ENCODE measurements around the gene RTN1. TPM values are rescaled to one million over a fixed set of nuclear protein-coding genes. Genes with fewer than 3 reads are reported as not detected.
A peak's percentile ranks its signal among the peaks of the same experiment; 100 is the strongest.
"Not testable (repeated sequence)": the region's sequence is repeated elsewhere in the genome, so short reads cannot be mapped to it uniquely, and the experiment has no call there.

Gene RTN1
- polyA plus RNA-seq, 3 donors, result 3.3 to 4.2 (median 3.5) TPM

- peak in 2 of 11 donors; percentile 1 to 2 for DNase-seq (ENCODE audit: extremely low read depth in 1 of 11, low read depth in 9 of 11, low spot score in 4 of 11)
These were observed 192.8 kb downstream of the RTN1 start for GRCh38 chr14:59677771-59678231.

DNA sequence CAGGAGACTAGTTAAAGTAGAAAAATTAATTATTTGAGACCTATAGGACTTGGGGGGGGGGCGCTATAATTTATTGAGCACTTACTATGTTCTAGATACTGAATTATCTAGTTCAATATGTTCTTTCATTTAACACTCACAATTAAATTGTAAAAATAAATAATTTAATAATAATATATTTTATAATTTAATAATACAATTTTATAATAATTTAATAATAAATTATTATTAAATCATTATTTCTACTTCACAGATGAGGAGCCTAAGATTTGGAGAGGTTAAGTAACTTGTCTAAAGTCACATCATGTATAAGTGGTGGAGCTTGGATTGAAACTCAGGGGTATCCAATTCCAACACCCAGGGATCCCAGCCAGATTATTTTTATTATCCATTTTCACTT lies 195.2 kb downstream of the RTN1 start:
- DNase-seq (ENCODE audit: extremely low read depth in 1 of 11, low read depth in 9 of 11, low spot score in 4 of 11), result no peak

DNA sequence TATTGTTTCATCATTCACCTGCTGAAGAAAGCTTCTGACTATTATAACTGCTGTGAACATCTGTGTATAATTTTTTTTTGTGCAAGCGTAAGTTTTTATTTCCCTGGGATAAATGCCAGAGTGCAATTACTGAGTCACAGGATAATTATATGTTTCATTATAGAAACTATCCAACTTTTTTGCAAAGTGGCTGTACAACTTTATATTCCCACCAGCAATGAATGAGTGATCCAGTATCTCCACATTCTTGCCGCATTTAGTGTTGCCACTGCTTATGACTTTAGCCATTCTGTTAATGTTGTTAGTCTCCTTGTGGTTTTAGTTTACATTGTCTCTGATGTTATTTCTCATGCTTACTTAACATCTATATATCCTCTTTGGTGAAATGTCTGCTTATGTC lies 205.8 kb downstream of the RTN1 start:
- no peak for DNase-seq (ENCODE audit: extremely low read depth in 1 of 11, low read depth in 9 of 11, low spot score in 4 of 11)

GRCh38 chr14:59657769-59658168 lies 212.8 kb downstream of the RTN1 start:
- DNase-seq (ENCODE audit: extremely low read depth in 1 of 11, low read depth in 9 of 11, low spot score in 4 of 11), result no peak

GRCh38 chr14:59656473-59656872 lies 214.1 kb downstream of the RTN1 start:
- no peak for DNase-seq (ENCODE audit: extremely low read depth in 1 of 11, low read depth in 9 of 11, low spot score in 4 of 11)

- not testable (repeated sequence) for DNase-seq (ENCODE audit: extremely low read depth in 1 of 11, low read depth in 9 of 11, low spot score in 4 of 11)
These were observed 216.4 kb downstream of the RTN1 start for GRCh38 chr14:59654131-59654530.

GRCh38 chr14:59646832-59647231 lies 223.7 kb downstream of the RTN1 start:
- DNase-seq (ENCODE audit: extremely low read depth in 1 of 11, low read depth in 9 of 11, low spot score in 4 of 11), result not testable (repeated sequence)

- no peak for DNase-seq (ENCODE audit: extremely low read depth in 1 of 11, low read depth in 9 of 11, low spot score in 4 of 11)
These were observed 231.7 kb downstream of the RTN1 start for GRCh38 chr14:59638885-59639284.

DNA sequence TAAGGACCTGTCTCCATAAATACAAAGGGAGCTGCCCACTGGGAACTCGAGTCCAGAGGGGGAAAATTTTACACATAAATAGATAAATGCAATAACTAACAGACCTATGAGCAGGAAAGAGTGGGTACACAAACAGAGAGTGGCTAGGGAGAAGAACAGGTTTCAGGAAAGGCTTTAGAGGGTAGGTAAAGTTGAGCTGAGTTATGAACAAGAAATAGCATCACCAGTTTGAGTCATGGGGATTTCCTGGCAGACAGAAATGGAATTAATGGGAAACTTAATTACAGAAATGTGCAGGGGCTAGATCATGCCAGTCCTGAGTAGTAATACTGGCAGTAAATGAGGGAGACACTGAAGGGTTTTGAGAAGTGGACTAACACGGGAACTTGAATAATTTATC lies 236.0 kb downstream of the RTN1 start:
- DNase-seq (ENCODE audit: extremely low read depth in 1 of 11, low read depth in 9 of 11, low spot score in 4 of 11), result no peak

GRCh38 chr14:59633486-59633885 lies 237.1 kb downstream of the RTN1 start:
- DNase-seq (ENCODE audit: extremely low read depth in 1 of 11, low read depth in 9 of 11, low spot score in 4 of 11), result no peak

GRCh38 chr14:59632381-59632780 lies 238.2 kb downstream of the RTN1 start:
- peak in 1 of 11 donors; percentile 1 for DNase-seq (ENCODE audit: extremely low read depth in 1 of 11, low read depth in 9 of 11, low spot score in 4 of 11)

DNA sequence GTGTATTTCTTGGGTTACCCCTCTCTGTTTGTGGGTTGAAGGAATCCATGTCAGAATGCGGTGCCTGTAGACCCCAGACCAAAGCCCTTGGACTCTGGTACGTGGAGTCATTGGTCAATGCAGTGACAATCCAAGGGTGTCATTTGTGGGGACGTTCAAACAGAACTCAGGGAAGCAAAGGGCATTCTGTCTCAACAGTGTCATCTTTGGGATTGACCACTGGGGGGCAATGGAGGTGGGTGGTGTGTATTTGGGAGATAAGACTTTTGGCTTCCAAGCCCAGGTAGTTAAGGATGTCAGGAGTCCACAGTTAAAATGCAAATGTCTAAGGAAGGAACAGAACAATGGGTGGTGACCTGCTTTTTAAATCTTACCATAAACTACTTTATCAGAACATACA lies 239.3 kb downstream of the RTN1 start:
- no peak for DNase-seq (ENCODE audit: extremely low read depth in 1 of 11, low read depth in 9 of 11, low spot score in 4 of 11)

DNA sequence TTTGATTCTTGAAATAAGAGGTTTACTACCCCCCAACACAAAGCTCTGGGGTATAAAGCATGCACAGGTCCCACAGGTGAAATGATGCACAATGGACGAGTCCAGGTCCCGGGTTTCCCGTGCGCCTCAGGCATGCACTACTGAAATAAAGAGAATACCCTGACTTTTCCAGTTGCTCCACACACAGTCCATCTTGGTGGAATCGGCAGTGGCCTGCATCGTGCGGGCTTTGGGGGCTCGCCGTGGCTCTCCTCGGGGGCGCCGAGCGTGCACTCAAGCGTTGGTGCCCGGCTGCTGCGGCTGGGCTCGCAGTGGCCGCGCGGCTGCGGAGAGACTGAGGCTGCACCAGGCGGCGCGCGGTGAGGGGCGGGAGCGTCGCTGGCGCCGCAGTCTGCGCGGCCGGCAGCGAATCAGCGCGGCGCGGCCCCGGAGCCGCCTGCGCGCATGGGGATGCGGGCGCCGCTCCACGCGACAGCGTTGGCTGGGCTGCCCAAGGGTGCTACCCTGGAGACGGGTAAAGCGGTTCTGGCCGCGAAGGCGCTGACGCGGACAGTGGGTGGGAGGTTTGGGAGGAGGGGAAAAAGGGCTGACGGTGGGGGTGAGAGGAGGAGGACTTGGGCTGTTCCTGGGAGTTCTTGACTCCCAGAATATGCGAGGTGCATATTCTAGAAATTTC lies 240.2 kb downstream of the RTN1 start:
- peak in 6 of 11 donors; percentile 7 to 11 (median 8) for DNase-seq (ENCODE audit: extremely low read depth in 1 of 11, low read depth in 9 of 11, low spot score in 4 of 11)

- DNase-seq (ENCODE audit: extremely low read depth in 1 of 11, low read depth in 9 of 11, low spot score in 4 of 11), result no peak
These were observed 240.9 kb downstream of the RTN1 start for GRCh38 chr14:59629444-59630287.

- DNase-seq (ENCODE audit: extremely low read depth in 1 of 11, low read depth in 9 of 11, low spot score in 4 of 11), result no peak
These were observed 243.5 kb downstream of the RTN1 start for GRCh38 chr14:59627011-59627520.

- no peak for DNase-seq (ENCODE audit: extremely low read depth in 1 of 11, low read depth in 9 of 11, low spot score in 4 of 11)
These were observed 247.9 kb downstream of the RTN1 start for GRCh38 chr14:59622631-59623030.

- no peak for DNase-seq (ENCODE audit: extremely low read depth in 1 of 11, low read depth in 9 of 11, low spot score in 4 of 11)
These were observed 251.5 kb downstream of the RTN1 start for GRCh38 chr14:59619061-59619460.

DNA sequence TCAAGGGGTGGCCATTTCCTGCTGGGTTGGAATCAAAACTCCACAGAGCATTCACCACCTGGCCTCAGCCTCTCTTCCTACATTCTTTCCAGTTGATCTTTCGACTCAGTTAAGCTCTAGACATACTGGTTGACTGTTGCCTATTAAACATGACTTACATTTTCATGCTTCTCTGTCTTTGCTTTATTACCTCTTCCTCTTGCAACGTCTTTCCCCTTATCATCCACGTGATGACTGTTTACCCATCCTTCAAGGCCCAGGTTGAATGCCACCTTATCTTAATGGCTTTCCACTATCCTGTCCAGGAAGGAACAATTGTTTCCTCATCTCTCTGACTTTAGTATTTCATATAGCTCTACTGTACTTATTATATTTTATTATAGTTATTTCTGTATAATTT lies 269.5 kb downstream of the RTN1 start:
- no peak for DNase-seq (ENCODE audit: extremely low read depth in 1 of 11, low read depth in 9 of 11, low spot score in 4 of 11)

- DNase-seq (ENCODE audit: extremely low read depth in 1 of 11, low read depth in 9 of 11, low spot score in 4 of 11), result no peak
These were observed 270.2 kb downstream of the RTN1 start for GRCh38 chr14:59600211-59600945.

DNA sequence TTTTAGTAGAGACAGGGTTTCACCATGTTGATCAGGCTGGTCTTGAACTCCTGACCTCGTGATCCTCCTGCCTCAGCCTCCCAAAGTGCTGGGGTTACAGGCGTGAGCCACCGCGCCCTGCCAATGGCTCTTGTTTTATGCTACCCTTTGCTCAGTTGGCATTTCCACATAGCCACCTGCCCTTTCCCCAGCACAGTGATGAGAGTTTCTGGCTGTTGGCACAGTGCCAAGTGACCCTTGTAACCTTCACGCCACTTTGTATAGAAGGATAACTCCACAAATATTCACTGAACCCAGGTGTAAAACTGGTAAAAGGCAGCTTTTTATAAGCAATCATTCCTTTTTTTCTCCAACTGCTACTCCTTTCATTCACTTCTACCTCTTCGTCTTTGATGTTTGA lies 275.5 kb downstream of the RTN1 start:
- no peak for DNase-seq (ENCODE audit: extremely low read depth in 1 of 11, low read depth in 9 of 11, low spot score in 4 of 11)

All from renal cortex interstitium (tissue), 11 donors.